Tibial nerve (tissue), 4 donors: ENCODE measurements around the gene ZNF136. TPM values are rescaled to one million over a fixed set of nuclear protein-coding genes. Genes with fewer than 3 reads are reported as not detected.
A peak's percentile ranks its signal among the peaks of the same experiment; 100 is the strongest.

Experiments used
- DNase-seq, 2 donors: peaks; one replicate each; pipeline ENCODE4 v3.0.0-alpha.2; 2019; ENCODE audit warnings: low spot score in 2 of 2
- H3K27ac ChIP-seq, 4 donors: fragments of 200-600 bp; sonication (generic) in 3 of 4; one replicate each; pipeline ENCODE4 v1.5.1; 2017 to 2019; ENCODE audit warnings: mild to moderate bottlenecking in 1 of 4
- H3K27me3 ChIP-seq, 2 donors: fragments of 200-600 bp; sonication (generic) in 1 of 2; one replicate each; pipeline versions ENCODE4 v1.5.1 to v1.6.0; 2017 to 2019
- H3K36me3 ChIP-seq, 3 donors: fragments of 200-600 bp; sonication (generic); one replicate each; pipeline ENCODE4 v1.5.1; 2018 to 2019
- H3K4me1 ChIP-seq, 4 donors: fragments of 200-600 bp; sonication (generic) in 3 of 4; one replicate each; pipeline ENCODE4 v1.5.1; 2017 to 2019
- H3K4me3 ChIP-seq, 4 donors: fragments of 200-600 bp; sonication (generic) in 3 of 4; one replicate each; pipeline ENCODE4 v1.5.1; 2017 to 2019; ENCODE audit warnings: mild to moderate bottlenecking in 1 of 4, moderate library complexity in 1 of 4
- H3K9me3 ChIP-seq, 4 donors: fragments of 200-600 bp; sonication (generic) in 3 of 4; one replicate each; pipeline ENCODE4 v1.5.1; 2017 to 2019
- CTCF ChIP-seq, 5 experiments: fragments of 200-600 bp in 3 of 5; fragments of 450-650 bp in 2 of 5; sonication (generic) in 3 of 5; IDR thresholded peaks; one replicate each; pipeline ENCODE4 v1.5.1; 2016 to 2019; ENCODE audit warnings: antibody characterized with exemption in 5 of 5, mild to moderate bottlenecking in 3 of 5, moderate library complexity in 2 of 5
- EP300 ChIP-seq, 2 donors: sonication (generic); formaldehyde crosslinking; IDR thresholded peaks; one replicate each; pipeline ENCODE4 v1.6.1; 2017; ENCODE audit warnings: antibody characterized with exemption in 2 of 2, mild to moderate bottlenecking in 1 of 2
- POLR2A ChIP-seq, 2 donors: fragments of 450-650 bp; IDR thresholded peaks; one replicate each; pipeline ENCODE4 v1.6.1; 2017; ENCODE audit warnings: antibody characterized with exemption in 2 of 2, mild to moderate bottlenecking in 2 of 2, moderate library complexity in 2 of 2
- WGBS, 2 donors: methylation state at CpG; one replicate each; pipeline ENCODE4 v1.1.5; 2018; 5-methylcytosine and 5-hydroxymethylcytosine counted together
- total RNA-seq, 4 donors: library from RNA; depleted of rRNA; stranded (reverse); fragments of >200 nt; gene quantifications; one replicate each; pipeline ENCODE4 v1.1.0, GENCODE V29; 2016

Gene ZNF136
- total RNA-seq, 4 donors from 2014 or later, result 5.1 to 25.8 (median 13.4) TPM

- H3K4me1 ChIP-seq, result no peaks in the 10 kb centered on the region
- no peak for DNase-seq
- no peaks in the 10 kb centered on the region for H3K27me3 ChIP-seq
- no peak overlapping the region for H3K27ac ChIP-seq
- 97 to 99% methylated on average over 3 of the region's 3 CpGs for WGBS, 2 donors
- no peak overlapping the region for H3K4me3 ChIP-seq
- no peak for TF ChIP-seq EP300 (IDR thresholded peaks at IDR 0.05)
- peaks cover 0 to 69% (median 17%) of the 10 kb centered on the region in 4 donors for H3K9me3 ChIP-seq
- H3K36me3 ChIP-seq, result peaks cover 0 to 75% (median 20%) of the 10 kb centered on the region in 3 donors
Observed at GRCh38 chr19:12133069-12133468, 29.8 kb upstream of the ZNF136 start.

- 81 to 82% methylated on average over 7 of the region's 7 CpGs for WGBS, 2 donors
- H3K36me3 ChIP-seq, result peaks cover under 1 to 55% (median 20%) of the 10 kb centered on the region in 3 donors
- peaks cover 0 to 2% of the 10 kb centered on the region in 2 donors for H3K27me3 ChIP-seq
- peaks cover 0 to 25% (median 16%) of the 10 kb centered on the region in 4 donors for H3K4me1 ChIP-seq
- DNase-seq, result no peak
- H3K27ac ChIP-seq, result no peak overlapping the region
- no peak overlapping the region for H3K4me3 ChIP-seq
- TF ChIP-seq CTCF (IDR thresholded peaks at IDR 0.05) (no peak), POLR2A (IDR thresholded peaks at IDR 0.05) (no peak), EP300 (IDR thresholded peaks at IDR 0.05) (no peak)
- peaks cover 0 to 31% (median 10%) of the 10 kb centered on the region in 4 donors for H3K9me3 ChIP-seq
Observed at GRCh38 chr19:12137221-12137940, 25.5 kb upstream of the ZNF136 start.

- Histone ChIP-seq H3K9me3 (peaks cover 0 to 12% (median 0%) of the 10 kb centered on the region in 4 donors), H3K27me3 (peaks cover 0 to 2% of the 10 kb centered on the region in 2 donors), H3K27ac (peak overlapping the region in 3 of 4 donors; percentile 71 to 91 (median 91)), H3K36me3 (peaks cover 3 to 37% (median 5%) of the 10 kb centered on the region in 3 donors), H3K4me3 (peak overlapping the region; percentile 72 to 85 (median 76)), H3K4me1 (peaks cover 0 to 25% (median 16%) of the 10 kb centered on the region in 4 donors)
- TF ChIP-seq EP300 (IDR thresholded peaks at IDR 0.05) (no peak), POLR2A (IDR thresholded peaks at IDR 0.05) (no peak), CTCF (IDR thresholded peaks at IDR 0.05) (no peak)
- no peak for DNase-seq
- WGBS, 2 donors, result 16 to 22% methylated on average over 13 of the region's 13 CpGs
Observed at GRCh38 chr19:12139269-12139668, 23.6 kb upstream of the ZNF136 start.

- peaks cover 0 to 37% (median 3%) of the 10 kb centered on the region in 3 donors for H3K36me3 ChIP-seq
- peak within 1 kb of the TSS; percentile 71 to 91 (median 88) for H3K27ac ChIP-seq
- H3K4me1 ChIP-seq, result peaks cover 0 to 25% (median 16%) of the 10 kb centered on the region in 4 donors
- peak; percentile 95 to 97 for DNase-seq
- WGBS, 2 donors, result 0 to 1% methylated on average over 36 to 48 of the region's 49 CpGs
- TF ChIP-seq CTCF (IDR thresholded peaks at IDR 0.05) (no peak), POLR2A (IDR thresholded peaks at IDR 0.05) (peak in 1 of 2 donors; percentile 69), EP300 (IDR thresholded peaks at IDR 0.05) (peak; percentile 21 to 85)
- H3K9me3 ChIP-seq, result peaks cover 0 to 9% (median 0%) of the 10 kb centered on the region in 4 donors
- H3K27me3 ChIP-seq, result peaks cover 0 to 2% of the 10 kb centered on the region in 2 donors
- peak within 1 kb of the TSS; percentile 72 to 85 (median 76) for H3K4me3 ChIP-seq
Observed at GRCh38 chr19:12139885-12140544, 22.9 kb upstream of the ZNF136 start, which contains the start of gene ZNF20. TSS of gene ZNF20 (minus strand) at chr19:12140350. CDS start at chr19:12140182, 168 bp downstream.

- TF ChIP-seq EP300 (IDR thresholded peaks at IDR 0.05), result no peak
- TF ChIP-seq POLR2A (IDR thresholded peaks at IDR 0.05), result peak in 1 of 2 donors; percentile 46
- TF ChIP-seq CTCF (IDR thresholded peaks at IDR 0.05), result peak; percentile 84 to 93 (median 88)
- peak overlapping the region in 3 of 4 donors; percentile 71 to 91 (median 91) for H3K27ac ChIP-seq
- peaks cover 0 to 25% (median 16%) of the 10 kb centered on the region in 4 donors for H3K4me1 ChIP-seq
- 7 to 10% methylated on average over 16 to 17 of the region's 17 CpGs for WGBS, 2 donors
- H3K27me3 ChIP-seq, result peaks cover 0 to 2% of the 10 kb centered on the region in 2 donors
- H3K9me3 ChIP-seq, result peaks cover 0 to 11% (median 0%) of the 10 kb centered on the region in 4 donors
- H3K4me3 ChIP-seq, result peak overlapping the region; percentile 72 to 85 (median 76)
- peak; percentile 72 to 88 for DNase-seq
- peaks cover 0 to 37% (median 3%) of the 10 kb centered on the region in 3 donors for H3K36me3 ChIP-seq
Observed at GRCh38 chr19:12140545-12141404, 22.1 kb upstream of the ZNF136 start.
